Small intestine (tissue), 7 donors: ENCODE measurements around the gene RAD51B. TPM values are rescaled to one million over a fixed set of nuclear protein-coding genes. Genes with fewer than 3 reads are reported as not detected.
"Not testable (repeated sequence)": the region's sequence is repeated elsewhere in the genome, so short reads cannot be mapped to it uniquely, and the experiment has no call there.

ENCODE experiments used
- DNase-seq, 2 donors: peaks; one replicate each; pipeline versions ENCODE4 v3.0.0 to v3.0.0-alpha.2; 2013
- FAIRE-seq: peaks from 2 replicates; lab custom pipeline; 2012; peaks lifted over from hg19 to GRCh38; lab: Jason Lieb, UNC
- H3K27ac ChIP-seq, 3 donors: one replicate each; pipeline ENCODE4 v1.5.1; 2013; ENCODE audit warnings: low read length in 2 of 3, mild to moderate bottlenecking in 2 of 3, control low read depth in 1 of 3, inconsistent platforms in 1 of 3, low read depth in 1 of 3, moderate library complexity in 1 of 3
- H3K27me3 ChIP-seq, 3 donors: one replicate each; pipeline ENCODE4 v1.6.1; 2013; ENCODE audit warnings: low read length in 3 of 3, inconsistent platforms in 1 of 3; ENCODE audit not compliant: control insufficient read depth in 3 of 3, insufficient read depth in 3 of 3
- H3K36me3 ChIP-seq, 3 donors: one replicate each; pipeline ENCODE4 v1.6.1; 2013; ENCODE audit warnings: low read length in 3 of 3, inconsistent platforms in 1 of 3, low read depth in 1 of 3, mild to moderate bottlenecking in 1 of 3, moderate library complexity in 1 of 3; ENCODE audit not compliant: control insufficient read depth in 3 of 3, insufficient read depth in 2 of 3
- H3K4me1 ChIP-seq, 3 donors: one replicate each; pipeline ENCODE4 v1.6.1; 2013; ENCODE audit warnings: low read length in 2 of 3, inconsistent platforms in 1 of 3, low read depth in 1 of 3, mild to moderate bottlenecking in 1 of 3, moderate library complexity in 1 of 3; ENCODE audit not compliant: control insufficient read depth in 3 of 3, insufficient read depth in 2 of 3
- H3K4me3 ChIP-seq, 3 donors: one replicate each; pipeline ENCODE4 v1.5.1; 2013; ENCODE audit warnings: low read length in 3 of 3, control low read depth in 1 of 3, inconsistent platforms in 1 of 3, low read depth in 1 of 3, mild to moderate bottlenecking in 1 of 3, moderate library complexity in 1 of 3
- H3K9me3 ChIP-seq, 2 donors: one replicate each; pipeline ENCODE4 v1.6.1; 2013; ENCODE audit warnings: low read depth in 1 of 2, low read length in 1 of 2; ENCODE audit not compliant: control insufficient read depth in 2 of 2, insufficient read depth in 1 of 2
- WGBS, 3 donors: extraction: QIAGEN DNeasy Blood & Tissue Kit; methylation state at CpG; one replicate each; pipeline ENCODE4 v1.1.7; 2013; 5-methylcytosine and 5-hydroxymethylcytosine counted together
- polyA plus RNA-seq, 4 donors: library from polyadenylated mRNA; stranded (reverse) in 3 of 4; unstranded in 1 of 4; fragments of 200-250 nt in 3 of 4; fragments of 120-200 nt in 1 of 4; gene quantifications; one replicate each; pipeline versions ENCODE4 v1.2.1 to v1.2.3, GENCODE V29; 2013
- donor health status: healthy with polysubstance abuse.
- donor health status: control.
- donor health status: control.
- donor health status: Bipolar disorder and iron deficiency.
- donor health status: healthy.

Gene RAD51B
- polyA plus RNA-seq, 4 donors: 1.1 to 9.0 (median 4.1) TPM

DNA sequence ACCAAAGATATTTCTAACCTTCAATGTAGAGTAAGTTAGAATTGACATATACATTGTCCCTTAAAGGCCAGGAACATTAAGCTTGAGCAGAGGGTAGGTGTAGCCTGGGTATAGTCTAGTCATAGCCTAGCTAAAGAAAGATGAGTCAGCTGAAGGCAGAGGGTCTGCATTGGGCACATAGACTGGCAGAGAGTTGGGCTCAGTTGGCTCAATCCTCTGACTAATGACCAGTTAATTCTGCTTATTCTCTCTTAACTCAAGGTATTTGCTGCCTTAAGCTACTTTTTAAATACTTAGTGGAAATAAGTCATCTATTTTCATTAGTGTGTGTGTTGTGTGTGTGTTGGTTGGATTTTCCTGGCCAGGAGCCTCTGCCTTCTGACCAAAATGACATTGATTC is 467.1 kb downstream of the RAD51B start:
- no peak for DNase-seq
- Histone ChIP-seq H3K4me3 (no peak overlapping the region), H3K4me1 (peaks cover 0 to 20% (median 6%) of the 10 kb centered on the region in 3 donors), H3K27ac (peak overlapping the region in 1 of 3 donors; percentile 24), H3K27me3 (no peaks in the 10 kb centered on the region), H3K9me3 (no peaks in the 10 kb centered on the region), H3K36me3 (no peaks in the 10 kb centered on the region)
- FAIRE-seq: no peak

DNA sequence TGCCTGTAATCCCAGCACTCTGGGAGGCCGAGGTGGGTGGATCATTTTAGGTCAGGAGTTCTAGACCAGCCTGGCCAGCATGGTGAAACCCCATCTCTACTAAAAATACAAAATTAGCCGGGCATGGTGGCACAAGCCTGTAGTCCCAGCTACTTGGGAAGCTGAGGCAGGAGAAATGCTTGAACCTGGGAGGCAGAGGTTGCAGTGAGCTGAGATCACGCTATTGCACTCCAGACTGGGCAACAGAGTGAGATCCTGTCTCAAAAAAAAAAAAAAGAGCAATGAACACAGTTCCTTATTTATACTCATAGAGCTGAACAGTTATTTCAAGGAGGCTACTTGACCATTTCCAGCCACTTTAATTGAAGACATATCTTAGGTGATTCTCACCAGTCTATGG is 469.9 kb downstream of the RAD51B start:
- 76 to 88% (median 82%) methylated on average over 3 of the region's 3 CpGs for WGBS, 3 donors

DNA sequence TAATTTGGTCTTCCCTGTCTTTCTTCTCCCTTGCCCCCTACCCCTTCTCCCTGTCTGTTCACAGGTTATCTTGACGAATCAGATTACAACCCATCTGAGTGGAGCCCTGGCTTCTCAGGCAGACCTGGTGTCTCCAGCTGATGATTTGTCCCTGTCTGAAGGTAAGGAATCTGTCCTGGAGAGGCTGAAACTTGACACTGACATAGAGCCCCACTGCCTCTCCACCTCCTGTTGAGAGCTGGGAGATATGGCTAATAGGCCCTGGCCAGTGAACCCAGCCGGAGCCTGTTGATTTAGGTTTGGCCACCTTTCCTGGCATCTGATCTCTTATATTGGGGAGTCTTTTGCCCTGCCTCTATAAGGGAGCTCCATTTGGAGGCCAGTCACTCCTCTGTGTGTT is 472.2 kb downstream of the RAD51B start:
- no peak for FAIRE-seq
- no peaks in the 10 kb centered on the region for H3K9me3 ChIP-seq

More for the DNA sequence above, 469.9 kb downstream of the RAD51B start:
- not testable (repeated sequence) for H3K27ac ChIP-seq, H3K4me3 ChIP-seq, H3K36me3 ChIP-seq, FAIRE-seq, DNase-seq, H3K27me3 ChIP-seq, H3K9me3 ChIP-seq
- peaks cover 7 to 30% (median 8%) of the 10 kb centered on the region in 3 donors for H3K4me1 ChIP-seq

DNA sequence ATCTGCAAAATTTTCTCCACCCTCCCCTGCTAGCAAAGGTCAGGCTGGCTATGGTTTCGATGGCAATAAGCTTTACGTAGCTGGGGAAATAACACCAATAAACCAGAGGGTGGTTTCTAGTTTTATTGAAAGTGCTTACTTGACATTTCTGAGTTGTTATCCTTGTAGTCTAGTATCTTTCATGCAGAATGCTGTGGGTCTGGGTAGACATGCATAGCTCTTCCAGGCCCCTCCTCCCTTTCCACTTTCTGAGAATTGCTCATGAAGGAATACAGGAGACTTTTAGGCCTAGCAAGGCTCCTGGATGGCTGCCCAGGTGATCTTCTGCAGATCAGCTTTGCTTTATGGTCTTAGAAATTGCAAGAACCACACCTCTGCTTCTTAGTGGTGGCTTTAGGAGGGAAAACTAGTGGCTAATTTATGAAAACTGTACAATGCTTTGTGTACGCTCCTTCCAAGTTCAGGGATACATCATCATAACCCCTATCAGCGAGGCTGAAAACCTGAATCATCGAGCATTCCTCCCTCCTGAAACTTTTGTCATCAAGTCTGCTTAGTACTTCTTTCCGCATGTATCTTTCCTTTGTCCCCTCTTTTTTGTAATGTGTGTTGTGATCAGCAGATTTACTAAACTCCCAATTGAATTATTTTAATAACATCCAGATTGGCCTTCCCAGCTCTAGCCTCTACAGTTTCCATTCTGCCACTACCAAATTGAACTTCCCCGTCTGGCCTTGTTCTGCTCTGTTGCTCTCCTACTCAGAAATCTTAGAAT is 473.0 kb downstream of the RAD51B start:
- H3K9me3 ChIP-seq: no peaks in the 10 kb centered on the region
- peak; percentile 51 to 83 for DNase-seq

More for the DNA sequence above, 472.2 kb downstream of the RAD51B start:
- Histone ChIP-seq H3K27me3 (no peaks in the 10 kb centered on the region), H3K4me3 (no peak overlapping the region), H3K27ac (peak overlapping the region in 1 of 3 donors; percentile 93), H3K36me3 (no peaks in the 10 kb centered on the region), H3K4me1 (peaks cover 10 to 52% (median 10%) of the 10 kb centered on the region in 3 donors)
- 83 to 90% (median 85%) methylated on average over 2 of the region's 2 CpGs for WGBS, 3 donors
- DNase-seq: no peak

DNA sequence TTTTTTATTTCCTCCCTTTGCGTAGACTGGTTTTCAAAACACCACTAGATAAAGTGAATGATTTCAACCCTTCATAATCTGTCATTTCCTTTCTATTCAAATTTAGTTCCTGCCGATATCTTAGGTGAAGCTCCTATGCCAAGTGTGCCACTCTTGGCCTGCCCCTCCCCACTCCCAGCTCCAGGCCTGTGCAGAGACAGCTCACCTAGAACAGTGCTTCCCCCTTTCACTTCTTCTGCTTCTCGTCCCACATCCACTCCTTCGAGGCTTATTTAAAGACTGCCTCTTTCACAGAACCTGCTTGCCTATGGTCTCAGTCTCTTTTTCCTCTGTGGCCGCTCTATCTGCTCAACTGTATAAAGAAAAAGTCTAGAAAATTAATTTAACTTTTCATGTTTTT is 473.8 kb downstream of the RAD51B start:
- WGBS, 3 donors: 46 to 67% (median 51%) methylated on average over 5 of the region's 5 CpGs
- DNase-seq (no peak), FAIRE-seq (no peak)
- peaks cover 0 to 4% of the 10 kb centered on the region in 2 donors for H3K9me3 ChIP-seq
- peak overlapping the region in 1 of 3 donors; percentile 93 for H3K27ac ChIP-seq
- no peaks in the 10 kb centered on the region for H3K36me3 ChIP-seq
- H3K27me3 ChIP-seq: no peaks in the 10 kb centered on the region
- no peak overlapping the region for H3K4me3 ChIP-seq
- peaks cover 10 to 67% (median 11%) of the 10 kb centered on the region in 3 donors for H3K4me1 ChIP-seq

More for the DNA sequence above, 473.0 kb downstream of the RAD51B start:
- Histone ChIP-seq H3K4me1 (peaks cover 10 to 60% (median 11%) of the 10 kb centered on the region in 3 donors), H3K27me3 (no peaks in the 10 kb centered on the region), H3K4me3 (no peak overlapping the region), H3K36me3 (no peaks in the 10 kb centered on the region), H3K27ac (peak overlapping the region in 1 of 3 donors; percentile 93)
- WGBS, 3 donors: 61 to 77% (median 66%) methylated on average over 7 of the region's 7 CpGs
- FAIRE-seq: no peak

DNA sequence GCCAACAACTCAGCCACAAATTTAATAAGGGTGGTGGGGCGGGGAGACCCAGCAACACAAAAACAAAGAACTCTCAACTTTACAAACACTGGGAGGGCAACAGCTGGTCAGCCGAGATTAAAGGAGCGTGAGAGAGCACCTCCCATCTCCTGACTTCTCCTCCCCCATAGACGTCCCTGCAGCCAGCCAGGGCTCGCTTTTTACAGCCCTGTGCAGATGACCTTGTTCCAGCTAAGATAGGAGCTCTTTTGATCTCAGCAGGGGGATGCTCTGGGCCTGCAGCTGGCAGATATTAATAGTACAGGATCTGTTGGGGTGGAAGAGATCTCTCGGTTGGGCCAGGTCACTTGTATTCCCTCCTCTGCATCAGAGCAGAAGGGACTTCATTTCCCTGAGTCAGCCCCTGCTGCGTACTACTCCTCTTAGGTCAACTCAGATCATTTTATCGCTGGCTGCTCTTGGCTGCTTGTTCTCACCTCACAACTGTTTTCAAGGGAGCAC is 475.8 kb downstream of the RAD51B start:
- WGBS, 3 donors: 21 to 48% (median 33%) methylated on average over 8 of the region's 8 CpGs

DNA sequence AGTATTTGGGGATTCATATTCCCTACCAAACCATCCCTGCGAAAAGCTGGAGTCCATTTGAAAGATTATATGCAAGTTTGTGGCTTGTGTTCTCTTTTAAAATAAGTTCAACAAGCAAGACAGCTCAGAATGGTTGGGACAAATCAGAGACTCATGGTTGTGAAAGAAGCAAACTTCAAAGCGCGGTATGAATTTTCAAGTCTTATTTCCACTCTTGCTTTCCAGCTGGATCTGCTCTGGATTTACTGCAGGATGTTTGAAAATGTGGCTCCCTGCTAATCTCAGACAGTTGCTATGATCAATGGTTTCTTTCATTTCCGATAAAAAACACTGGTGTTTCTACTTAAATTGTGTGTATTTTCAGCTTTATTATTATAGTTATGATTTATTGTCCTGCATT is 477.5 kb downstream of the RAD51B start:
- no peaks in the 10 kb centered on the region for H3K36me3 ChIP-seq
- no peak overlapping the region for H3K27ac ChIP-seq
- DNase-seq (no peak), FAIRE-seq (no peak)
- peaks cover 10 to 61% (median 11%) of the 10 kb centered on the region in 3 donors for H3K4me1 ChIP-seq
- H3K4me3 ChIP-seq: no peak overlapping the region
- no peaks in the 10 kb centered on the region for H3K27me3 ChIP-seq
- WGBS, 3 donors: 75 to 91% (median 87%) methylated on average over 4 of the region's 4 CpGs
- peaks cover 0 to 11% of the 10 kb centered on the region in 2 donors for H3K9me3 ChIP-seq

More for the DNA sequence above, 475.8 kb downstream of the RAD51B start:
- Histone ChIP-seq H3K4me1 (peaks cover 10 to 67% (median 11%) of the 10 kb centered on the region in 3 donors), H3K27me3 (no peaks in the 10 kb centered on the region), H3K9me3 (peaks cover 0 to 11% of the 10 kb centered on the region in 2 donors), H3K36me3 (no peaks in the 10 kb centered on the region), H3K4me3 (no peak overlapping the region), H3K27ac (peak overlapping the region in 2 of 3 donors; percentile 11 to 93)
- FAIRE-seq: no peak
- DNase-seq: peak; percentile 58 to 84

DNA sequence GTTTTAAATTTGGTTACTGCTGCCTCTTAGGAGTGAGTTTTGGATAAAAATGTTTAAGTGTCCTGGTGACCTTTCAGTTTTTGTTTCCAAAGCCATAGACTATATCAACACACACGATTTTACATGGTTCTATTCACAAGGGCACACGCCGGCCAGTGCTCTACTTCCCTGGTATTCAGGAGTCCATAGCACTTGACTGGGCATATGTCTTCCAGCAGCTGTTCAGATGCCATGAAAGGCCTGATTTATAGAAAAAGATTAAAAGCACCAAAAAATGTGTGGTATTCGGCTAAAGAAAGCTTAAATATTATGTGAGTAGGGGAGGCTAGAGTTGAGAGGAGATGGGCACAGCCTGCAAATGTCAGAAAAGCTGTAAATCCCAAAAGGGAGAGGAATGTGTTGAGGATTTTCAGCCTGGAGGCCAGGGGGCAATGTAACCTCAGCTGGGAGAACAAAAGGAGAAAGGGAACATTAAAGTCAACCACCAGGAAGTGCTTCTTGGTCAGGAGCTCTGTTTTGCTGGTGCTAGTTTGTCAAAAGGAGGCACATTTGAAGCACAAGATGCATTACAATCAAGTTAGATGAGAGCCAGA is 478.4 kb downstream of the RAD51B start:
- Histone ChIP-seq H3K4me1 (peaks cover 2 to 53% (median 6%) of the 10 kb centered on the region in 3 donors), H3K36me3 (no peaks in the 10 kb centered on the region), H3K27ac (peak overlapping the region in 1 of 3 donors; percentile 12), H3K27me3 (no peaks in the 10 kb centered on the region), H3K9me3 (peaks cover 0 to 19% of the 10 kb centered on the region in 2 donors), H3K4me3 (no peak overlapping the region)
- FAIRE-seq: no peak
- WGBS, 3 donors: 79 to 91% (median 85%) methylated on average over 4 of the region's 4 CpGs
- no peak for DNase-seq
